SK-N-SH treated with all-trans-retinoic acid at 6 μM for 48 hours (cell line): ENCODE data around the gene OMD.

ENCODE experiments used
- ARNTL ChIP-seq: fragments of 450-650 bp; formaldehyde crosslinking; IDR thresholded peaks from 2 replicates; pipeline ENCODE4 v1.5.0; 2020; ENCODE audit warnings: low read depth, mild to moderate bottlenecking, moderate library complexity, borderline replicate concordance
- BACH2 ChIP-seq: fragments of 250-450 bp; sonication (Bioruptor Pico); IDR thresholded peaks from 2 replicates; pipeline ENCODE4 v1.9.0; 2021; ENCODE audit warnings: mild to moderate bottlenecking, borderline replicate concordance
- CREB5 ChIP-seq: fragments of 250-450 bp; sonication (Bioruptor Pico); IDR thresholded peaks from 2 replicates; pipeline ENCODE4 v1.5.1; 2020; ENCODE audit warnings: low read depth, mild to moderate bottlenecking, moderate library complexity
- OSR1 ChIP-seq: fragments of 250-450 bp; sonication (Bioruptor Pico); IDR thresholded peaks from 2 replicates; pipeline ENCODE4 v1.8.0; 2022; ENCODE audit warnings: moderate library complexity, mild to moderate bottlenecking, inconsistent platforms
- PATZ1 ChIP-seq: fragments of 250-450 bp; sonication (Bioruptor Pico); IDR thresholded peaks from 2 replicates; pipeline ENCODE4 v1.8.0; 2020; ENCODE audit warnings: mild to moderate bottlenecking, moderate library complexity, borderline replicate concordance
- RARB ChIP-seq: fragments of 250-450 bp; sonication (Bioruptor Pico); IDR thresholded peaks from 2 replicates; pipeline ENCODE4 v1.8.0; 2021; ENCODE audit warnings: mild to moderate bottlenecking, moderate library complexity
- SNAI2 ChIP-seq: fragments of 250-450 bp; sonication (Bioruptor Pico); IDR thresholded peaks from 2 replicates; pipeline ENCODE4 v1.5.0; 2020; ENCODE audit warnings: mild to moderate bottlenecking, moderate library complexity
- TCF4 ChIP-seq: fragments of 250-450 bp; sonication (Bioruptor Pico); IDR thresholded peaks from 2 replicates; pipeline ENCODE4 v1.8.0; 2021; ENCODE audit warnings: mild to moderate bottlenecking, moderate library complexity, borderline replicate concordance
- TOX ChIP-seq: fragments of 250-450 bp; sonication (Bioruptor Pico); IDR thresholded peaks from 2 replicates; pipeline ENCODE4 v1.8.0; 2021; ENCODE audit warnings: mild to moderate bottlenecking, moderate library complexity, borderline replicate concordance
- ZFP3 ChIP-seq: fragments of 250-450 bp; sonication (Bioruptor Pico); IDR thresholded peaks from 2 replicates; pipeline ENCODE4 v1.5.0; 2020; ENCODE audit warnings: mild to moderate bottlenecking, moderate library complexity
- ZFP30 ChIP-seq: fragments of 450-650 bp; formaldehyde crosslinking; IDR thresholded peaks from 2 replicates; pipeline ENCODE4 v1.5.0; 2022; ENCODE audit warnings: mild to moderate bottlenecking, moderate library complexity

- TF ChIP-seq SNAI2 (CRISPR knock-in tag): no peak
- TF ChIP-seq PATZ1 (CRISPR knock-in tag): no peak
- TF ChIP-seq OSR1 (CRISPR knock-in tag): no peak
- TF ChIP-seq ZFP3 (CRISPR knock-in tag): no peak
- no peak for TF ChIP-seq ARNTL
- TF ChIP-seq CREB5 (CRISPR knock-in tag): no peak
- no peak for TF ChIP-seq ZFP30
- TF ChIP-seq TOX (CRISPR knock-in tag): no peak
- no peak for TF ChIP-seq RARB (CRISPR knock-in tag)
- TF ChIP-seq BACH2: no peak
- no peak for TF ChIP-seq TCF4
Observed at GRCh38 chr9:92467511-92467910, 43.2 kb upstream of the OMD start.
